Endothelial cell of umbilical vein (primary cell): Measurements from ENCODE around the gene TBX15. TPM values are rescaled to one million over a fixed set of nuclear protein-coding genes. Genes with fewer than 3 reads are reported as not detected.

ENCODE experiments used
- BruUV-seq: library from RNA; stranded (reverse); fragments of 400-500 nt; replicated peaks from 2 replicates; lab custom pipeline; 2021; lab: Mats Ljungman, UMichigan
- CTCF ChIA-PET: fragments of 300-600, 350-600 bp; sonication (Branson Sonifier 250); formaldehyde crosslinking; loops from one replicate; lab custom pipeline; 2021; ENCODE audit warnings: antibody characterized with exemption, inconsistent platforms; lab: Charles Lee
- POLR2A ChIA-PET: fragments of 300-600, 350-600 bp; sonication (Branson Sonifier 250); formaldehyde crosslinking; loops from one replicate; lab custom pipeline; 2021; ENCODE audit warnings: antibody characterized with exemption, inconsistent platforms; lab: Charles Lee
- DNase-seq: peaks from one replicate; pipeline ENCODE4 v3.0.0-alpha.2; 2011; ENCODE audit warnings: low read depth, low spot score
- FAIRE-seq: peaks from 2 replicates; lab custom pipeline; 2011; peaks lifted over from hg19 to GRCh38; lab: Jason Lieb, UNC
- H2AFZ ChIP-seq: 2 replicates; pipeline ENCODE4 v1.6.0; 2012; ENCODE audit warnings: low read depth, low read length, control low read depth, inconsistent platforms
- H3K27ac ChIP-seq: 2 replicates; pipeline ENCODE4 v1.5.1; 2011; ENCODE audit warnings: low read depth, mild to moderate bottlenecking, control low read depth, low read length, moderate library complexity; ENCODE audit not compliant: insufficient read depth
- H3K27me3 ChIP-seq, 2 experiments: 2 replicates each; pipeline versions ENCODE4 v1.6.0 to v1.6.1; 2011; ENCODE audit warnings: low read length in 2 of 2, mixed read lengths in 1 of 2; ENCODE audit not compliant: control insufficient read depth in 2 of 2, insufficient read depth in 2 of 2
- H3K36me3 ChIP-seq, 2 experiments: 2 replicates in 1 of 2; 3 replicates in 1 of 2; pipeline ENCODE4 v1.5.1; 2011; ENCODE audit warnings: low read length in 2 of 2, mild to moderate bottlenecking in 1 of 2, moderate library complexity in 1 of 2; ENCODE audit not compliant: control insufficient read depth in 2 of 2, insufficient read depth in 2 of 2; ENCODE audit errors: extremely low read depth in 1 of 2
- H3K4me1 ChIP-seq: 3 replicates; pipeline ENCODE4 v1.5.1; 2011; ENCODE audit warnings: mild to moderate bottlenecking, low read length; ENCODE audit not compliant: control insufficient read depth, insufficient read depth; ENCODE audit errors: extremely low read depth
- H3K4me2 ChIP-seq: 2 replicates; pipeline ENCODE4 v1.6.1; 2011; ENCODE audit warnings: low read length, control low read depth, mixed read lengths; ENCODE audit not compliant: insufficient read depth
- H3K4me3 ChIP-seq, 3 experiments: fragments of 200-600 bp in 1 of 3; sonication (generic), shearing (Covaris generic) in 1 of 3; replicated peaks in 1 of 3; 2 replicates each; pipeline ENCODE4 v1.5.1; 2011 to 2016; ENCODE audit warnings: control low read depth in 3 of 3, low read length in 3 of 3, mild to moderate bottlenecking in 2 of 3, inconsistent platforms in 1 of 3, low read depth in 1 of 3, moderate library complexity in 1 of 3; ENCODE audit not compliant: insufficient read depth in 1 of 3
- H3K79me2 ChIP-seq: 2 replicates; pipeline ENCODE4 v1.6.0; 2012; ENCODE audit warnings: low read length, inconsistent platforms; ENCODE audit not compliant: control insufficient read depth, insufficient read depth
- H3K9ac ChIP-seq: replicated peaks from 2 replicates; pipeline ENCODE3; 2011; ENCODE audit warnings: low read length, control low read depth; ENCODE audit not compliant: insufficient read depth; ENCODE audit errors: extremely low read depth
- H3K9me1 ChIP-seq: replicated peaks from 3 replicates; pipeline ENCODE4 v1.6.0; 2011; ENCODE audit warnings: mild to moderate bottlenecking, low read length; ENCODE audit not compliant: control insufficient read depth, insufficient read depth; ENCODE audit errors: extremely low read depth
- H3K9me3 ChIP-seq: replicated peaks from 2 replicates; pipeline ENCODE4 v1.5.1; 2012; ENCODE audit warnings: low read length, inconsistent platforms; ENCODE audit not compliant: control insufficient read depth, insufficient read depth
- H4K20me1 ChIP-seq: replicated peaks from 2 replicates; pipeline ENCODE3; 2011; ENCODE audit warnings: mild to moderate bottlenecking, low read length; ENCODE audit not compliant: control insufficient read depth, insufficient read depth; ENCODE audit errors: extremely low read depth
- EZH2 ChIP-seq: IDR thresholded peaks from 2 replicates; pipeline ENCODE4 v1.6.1; 2012; ENCODE audit warnings: borderline replicate concordance, low read depth, mild to moderate bottlenecking, moderate library complexity, low read length, inconsistent platforms; ENCODE audit not compliant: severe bottlenecking
- FOS ChIP-seq: IDR thresholded peaks from 2 replicates; pipeline ENCODE4 v1.6.1; 2011; ENCODE audit warnings: mild to moderate bottlenecking, low read length, moderate library complexity, borderline replicate concordance; ENCODE audit not compliant: insufficient read depth
- GATA2 ChIP-seq: IDR thresholded peaks from 2 replicates; pipeline ENCODE4 v1.7.0; 2011; ENCODE audit warnings: low read depth, mild to moderate bottlenecking, moderate library complexity, mixed read lengths, low read length; ENCODE audit not compliant: insufficient read length, insufficient read depth
- JUN ChIP-seq: IDR thresholded peaks from 2 replicates; pipeline ENCODE4 v1.6.1; 2011; ENCODE audit warnings: borderline replicate concordance, low read depth; ENCODE audit not compliant: insufficient read length, insufficient read depth
- MYC ChIP-seq: IDR thresholded peaks from one replicate; pipeline ENCODE4 v1.6.1; 2011; ENCODE audit warnings: mild to moderate bottlenecking, low read depth, low read length
- POLR2A ChIP-seq: IDR thresholded peaks from 2 replicates; pipeline ENCODE4 v1.6.1; 2012; ENCODE audit warnings: low read depth, mild to moderate bottlenecking, control low read depth, low read length
- POLR2AphosphoS5 ChIP-seq: IDR thresholded peaks from 2 replicates; pipeline ENCODE4 v1.6.1; 2012; ENCODE audit warnings: low read depth, mild to moderate bottlenecking, control low read depth, low read length, moderate library complexity; ENCODE audit not compliant: insufficient read depth
- dilution Hi-C: fragments of 300-500 bp; cut with MboI; formaldehyde crosslinking; loops from one replicate; pipeline ENCODE4 v1.15.0; 2019; ENCODE audit warnings: low sequenced_read_pairs; ENCODE audit not compliant: extremely low pct_ligation_motif_present
- intact Hi-C: fragments of 100-400 bp; cut with micrococcal nuclease; formaldehyde crosslinking; loops from one replicate; pipeline ENCODE4 v1.10.0; 2022
- polyA plus RNA-seq, 4 experiments: library from polyadenylated mRNA; depleted of rRNA in 3 of 4; stranded (reverse) in 3 of 4; unstranded in 1 of 4; fragments of >200 nt; gene quantifications; 2 replicates each; pipeline versions ENCODE4 v1.2.1 to v1.2.3, GENCODE V29; 2011 to 2012; ENCODE audit warnings: missing spikeins in 1 of 4
- total RNA-seq: library from RNA; stranded (reverse); gene quantifications from 2 replicates; pipeline ENCODE4 v1.2.3, GENCODE V29; 2021
- TF ChIP-seq, protein P1 (sequence below): IDR thresholded peaks from 2 replicates; pipeline ENCODE4 v1.6.1; 2011; ENCODE audit not compliant: insufficient read depth, insufficient read length
- TF ChIP-seq, protein P2 (sequence below), 2 donors: IDR thresholded peaks; 1 replicate in 1 of 2; 2 replicates in 1 of 2; pipeline ENCODE4 v1.5.1; 2011; ENCODE audit warnings: low read length in 2 of 2, mild to moderate bottlenecking in 2 of 2, moderate library complexity in 2 of 2, control low read depth in 1 of 2, inconsistent platforms in 1 of 2, low read depth in 1 of 2; ENCODE audit not compliant: insufficient read depth in 1 of 2; ENCODE audit errors: extremely low read depth in 1 of 2

TBX15 gene
- total and polyA plus RNA-seq, 2 donors (not counting 3 experiments of a cell fraction or from before 2014, with no cell fraction given): 0.01 TPM; not detected in 1

DNA sequence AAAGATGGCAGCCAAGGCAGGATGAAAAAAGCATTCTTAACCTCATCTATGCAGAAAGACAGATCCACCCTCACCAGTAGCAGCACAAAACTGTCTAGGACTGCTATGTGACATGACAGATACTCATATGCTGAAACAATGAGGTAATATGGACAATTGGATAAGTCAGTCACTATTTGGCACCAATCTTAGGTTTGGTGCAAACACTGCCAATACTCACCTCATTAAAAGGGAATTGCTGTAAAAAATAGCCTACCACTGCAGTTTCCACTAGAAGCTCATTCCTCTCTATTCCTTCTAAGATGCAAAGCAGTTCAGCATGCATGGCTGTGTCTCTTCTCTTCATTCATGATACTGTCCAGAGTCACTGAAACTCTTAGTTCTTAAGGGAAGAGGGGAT is 91.7 kb downstream of the TBX15 start:
- no peak for FAIRE-seq
- CTCF ChIA-PET: no interaction called here
- no peaks in the 10 kb centered on the region for H3K36me3 ChIP-seq

More for the DNA sequence above, 91.7 kb downstream of the TBX15 start:
- intact Hi-C loops (no loop called here), dilution Hi-C loops (no loop called here)
- Histone ChIP-seq H4K20me1 (no peaks in the 10 kb centered on the region), H3K4me1 (no peaks in the 10 kb centered on the region), H3K27ac (no peak overlapping the region), H3K9me3 (no peaks in the 10 kb centered on the region), H3K79me2 (no peaks in the 10 kb centered on the region), H3K9ac (no peak overlapping the region), H3K9me1 (no peaks in the 10 kb centered on the region), H2AFZ (no peak overlapping the region), H3K27me3 (no peaks in the 10 kb centered on the region), H3K4me2 (no peak overlapping the region), H3K4me3 (no peak overlapping the region)
- TF ChIP-seq JUN (no peak), POLR2AphosphoS5 (no peak), POLR2A (no peak), GATA2 (no peak), EZH2 (no peak), FOS (no peak), MYC (no peak)
- TF ChIP-seq, protein P1, sequence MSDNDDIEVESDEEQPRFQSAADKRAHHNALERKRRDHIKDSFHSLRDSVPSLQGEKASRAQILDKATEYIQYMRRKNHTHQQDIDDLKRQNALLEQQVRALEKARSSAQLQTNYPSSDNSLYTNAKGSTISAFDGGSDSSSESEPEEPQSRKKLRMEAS: no peak
- TF ChIP-seq, protein P2, sequence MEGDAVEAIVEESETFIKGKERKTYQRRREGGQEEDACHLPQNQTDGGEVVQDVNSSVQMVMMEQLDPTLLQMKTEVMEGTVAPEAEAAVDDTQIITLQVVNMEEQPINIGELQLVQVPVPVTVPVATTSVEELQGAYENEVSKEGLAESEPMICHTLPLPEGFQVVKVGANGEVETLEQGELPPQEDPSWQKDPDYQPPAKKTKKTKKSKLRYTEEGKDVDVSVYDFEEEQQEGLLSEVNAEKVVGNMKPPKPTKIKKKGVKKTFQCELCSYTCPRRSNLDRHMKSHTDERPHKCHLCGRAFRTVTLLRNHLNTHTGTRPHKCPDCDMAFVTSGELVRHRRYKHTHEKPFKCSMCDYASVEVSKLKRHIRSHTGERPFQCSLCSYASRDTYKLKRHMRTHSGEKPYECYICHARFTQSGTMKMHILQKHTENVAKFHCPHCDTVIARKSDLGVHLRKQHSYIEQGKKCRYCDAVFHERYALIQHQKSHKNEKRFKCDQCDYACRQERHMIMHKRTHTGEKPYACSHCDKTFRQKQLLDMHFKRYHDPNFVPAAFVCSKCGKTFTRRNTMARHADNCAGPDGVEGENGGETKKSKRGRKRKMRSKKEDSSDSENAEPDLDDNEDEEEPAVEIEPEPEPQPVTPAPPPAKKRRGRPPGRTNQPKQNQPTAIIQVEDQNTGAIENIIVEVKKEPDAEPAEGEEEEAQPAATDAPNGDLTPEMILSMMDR (IDR thresholded peaks at IDR 0.05; ENCODE audit: extremely low read depth in 1 of 2, insufficient read depth in 1 of 2, low read depth in 1 of 2, low read length in 2 of 2): no peak
- DNase-seq: no peak
- POLR2A ChIA-PET: no interaction called here
- BruUV-seq: no TSS peak
